Upper lobe of right lung (tissue), 1 donor: Measurements from ENCODE around the gene RAB4B. TPM values are rescaled to one million over a fixed set of nuclear protein-coding genes. Genes with fewer than 3 reads are reported as not detected.
"Not testable (repeated sequence)": the region's sequence is repeated elsewhere in the genome, so short reads cannot be mapped to it uniquely, and the experiment has no call there.

ENCODE experiments used
- ATAC-seq: fragments of 200-7000 bp; cut with Tn5 transposase; one replicate; pipeline ENCODE4 v1.9.1; 2020; ENCODE audit warnings: mild to moderate bottlenecking, moderate library complexity
- DNase-seq: peaks from one replicate; pipeline ENCODE4 v3.0.0-alpha.2; 2020
- H3K27ac ChIP-seq: fragments of 200-600 bp; one replicate; pipeline ENCODE4 v1.8.0; 2022
- H3K27me3 ChIP-seq: fragments of 200-600 bp; one replicate; pipeline ENCODE4 v1.8.0; 2022; ENCODE audit warnings: mild to moderate bottlenecking
- H3K36me3 ChIP-seq: fragments of 200-600 bp; one replicate; pipeline ENCODE4 v1.8.0; 2022
- H3K4me1 ChIP-seq: fragments of 200-600 bp; one replicate; pipeline ENCODE4 v1.8.0; 2022
- H3K4me3 ChIP-seq: fragments of 200-600 bp; one replicate; pipeline ENCODE4 v1.8.0; 2022; ENCODE audit warnings: mild to moderate bottlenecking
- H3K9me3 ChIP-seq: fragments of 200-600 bp; one replicate; pipeline ENCODE4 v1.8.0; 2022
- CTCF ChIP-seq: fragments of 200-600 bp; IDR thresholded peaks from one replicate; pipeline ENCODE4 v1.8.0; 2022; ENCODE audit warnings: antibody characterized with exemption
- intact Hi-C: fragments of 100-400 bp; cut with DNase I; formaldehyde crosslinking; loops from one replicate; pipeline ENCODE4 v1.11.0; 2022
- total RNA-seq: library from RNA; stranded (reverse); fragmentation: NEBNext Ultra II Directional; extraction: Animal tissue kit (Norgen Biotek cat#: 25700); gene quantifications from one replicate; pipeline ENCODE4 v1.2.1, GENCODE V29; 2021
- donor health status: DM: no; HTN: yes; CAD: no; lungs with severe emphysema.

Gene RAB4B
- total RNA-seq, 1 donor from 2014 or later, result 45.4 TPM

GRCh38 chr19:40810160-40810559 is 32.1 kb downstream of the RAB4B start:
- Histone ChIP-seq H3K27ac (peak overlapping the region; percentile 78), H3K36me3 (peaks cover 42% of the 10 kb centered on the region), H3K4me3 (peak overlapping the region; percentile 50), H3K27me3 (no peaks in the 10 kb centered on the region), H3K4me1 (peaks cover 59% of the 10 kb centered on the region), H3K9me3 (no peaks in the 10 kb centered on the region)
- no peak for ATAC-seq
- DNase-seq, result no peak
- intact Hi-C loops, result no loop called here
- no peak for TF ChIP-seq CTCF

GRCh38 chr19:40810649-40811408 is 32.8 kb downstream of the RAB4B start:
- ATAC-seq (peak; percentile 90), DNase-seq (peak; percentile 93)
- intact Hi-C loops, H3K9me3 ChIP-seq, H3K27me3 ChIP-seq: not testable (repeated sequence)
- peak overlapping the region; percentile 50 for H3K4me3 ChIP-seq
- peaks cover 53% of the 10 kb centered on the region for H3K4me1 ChIP-seq
- H3K27ac ChIP-seq, result peak overlapping the region; percentile 78
- H3K36me3 ChIP-seq, result peaks cover 36% of the 10 kb centered on the region

GRCh38 chr19:40811478-40812341 is 33.7 kb downstream of the RAB4B start:
- H3K27me3 ChIP-seq, result no peaks in the 10 kb centered on the region
- peaks cover 44% of the 10 kb centered on the region for H3K4me1 ChIP-seq
- DNase-seq (no peak), ATAC-seq (no peak)
- H3K9me3 ChIP-seq, result no peaks in the 10 kb centered on the region
- peak overlapping the region; percentile 78 for H3K27ac ChIP-seq
- peak overlapping the region; percentile 50 for H3K4me3 ChIP-seq
- peaks cover 29% of the 10 kb centered on the region for H3K36me3 ChIP-seq
- TF ChIP-seq CTCF, result no peak
- intact Hi-C loops, result no loop called here

GRCh38 chr19:40812571-40812970 is 34.5 kb downstream of the RAB4B start:
- DNase-seq, H3K4me3 ChIP-seq, ATAC-seq, H3K27me3 ChIP-seq, intact Hi-C loops, H3K27ac ChIP-seq, H3K9me3 ChIP-seq: not testable (repeated sequence)
- peaks cover 35% of the 10 kb centered on the region for H3K4me1 ChIP-seq
- peaks cover 20% of the 10 kb centered on the region for H3K36me3 ChIP-seq

GRCh38 chr19:40813182-40813581 is 35.1 kb downstream of the RAB4B start:
- peaks cover 14% of the 10 kb centered on the region for H3K36me3 ChIP-seq
- H3K9me3 ChIP-seq, result no peaks in the 10 kb centered on the region
- peaks cover 36% of the 10 kb centered on the region for H3K4me1 ChIP-seq
- no peak overlapping the region for H3K27ac ChIP-seq
- no peak for TF ChIP-seq CTCF
- DNase-seq, result peak; percentile 82
- no peak overlapping the region for H3K4me3 ChIP-seq
- ATAC-seq, result peak; percentile 13
- no peaks in the 10 kb centered on the region for H3K27me3 ChIP-seq
- intact Hi-C loops, result no loop called here

- H3K9me3 ChIP-seq, result no peaks in the 10 kb centered on the region
- no peak overlapping the region for H3K27ac ChIP-seq
- intact Hi-C loops, result no loop called here
- H3K4me1 ChIP-seq, result peaks cover 41% of the 10 kb centered on the region
- ATAC-seq, result no peak
- no peak overlapping the region for H3K4me3 ChIP-seq
- no peak for TF ChIP-seq CTCF
- no peak for DNase-seq
- H3K27me3 ChIP-seq, result no peaks in the 10 kb centered on the region
- H3K36me3 ChIP-seq, result no peaks in the 10 kb centered on the region
These were observed 37.2 kb downstream of the RAB4B start for GRCh38 chr19:40815223-40815622.
